B cell (primary cell): ENCODE data around the gene GPLD1. TPM values are rescaled to one million over a fixed set of nuclear protein-coding genes. Genes with fewer than 3 reads are reported as not detected.

Experiments
- ATAC-seq: fragments of 200-7000 bp; cut with Tn5 transposase; one replicate; pipeline ENCODE4 v1.10.0; 2021; ENCODE audit warnings: low read depth, mild to moderate bottlenecking, moderate number of reproducible peaks, moderate library complexity
- CTCF ChIA-PET: fragments of 350-600 bp; sonication (Branson Sonifier 250); formaldehyde crosslinking; loops from one replicate; lab custom pipeline; 2021; ENCODE audit warnings: antibody characterized with exemption, inconsistent platforms; lab: Charles Lee
- POLR2A ChIA-PET: fragments of 350-600 bp; sonication (Branson Sonifier 250); formaldehyde crosslinking; loops from one replicate; lab custom pipeline; 2021; ENCODE audit warnings: antibody characterized with exemption; lab: Charles Lee
- DNase-seq: peaks from one replicate; pipeline ENCODE4 v3.0.0; 2013
- H2AFZ ChIP-seq: 2 replicates; pipeline ENCODE4 v1.6.1; 2012; ENCODE audit warnings: mild to moderate bottlenecking, low read depth, low read length; ENCODE audit not compliant: insufficient read depth, poor library complexity, severe bottlenecking
- H3K27ac ChIP-seq, 2 donors: 1 replicate in 1 of 2; 2 replicates in 1 of 2; pipeline ENCODE4 v1.5.1; 2012 to 2013; ENCODE audit warnings: low read length in 2 of 2, mild to moderate bottlenecking in 2 of 2, moderate library complexity in 1 of 2
- H3K27me3 ChIP-seq, 4 experiments: fragments of 200-600 bp in 1 of 4; sonication (generic) in 1 of 4; replicated peaks in 1 of 4; 1 replicate in 2 of 4; 2 replicates in 2 of 4; pipeline versions ENCODE4 v1.6.1 to v1.7.0; 2013 to 2016; ENCODE audit warnings: low read length in 3 of 4, mild to moderate bottlenecking in 2 of 4, mixed read lengths in 1 of 4, moderate library complexity in 1 of 4; ENCODE audit not compliant: insufficient read depth in 4 of 4, control insufficient read depth in 3 of 4; ENCODE audit errors: control extremely low read depth in 1 of 4
- H3K36me3 ChIP-seq, 2 experiments: replicated peaks in 1 of 2; 1 replicate in 1 of 2; 2 replicates in 1 of 2; pipeline versions ENCODE4 v1.6.1 to v1.7.1; 2013; ENCODE audit warnings: low read length in 1 of 2; ENCODE audit not compliant: insufficient read depth in 2 of 2, control insufficient read depth in 1 of 2; ENCODE audit errors: control extremely low read depth in 1 of 2, extremely low read depth in 1 of 2
- H3K4me1 ChIP-seq, 2 donors: fragments of 200-600 bp in 1 of 2; sonication (generic) in 1 of 2; 1 replicate in 1 of 2; 2 replicates in 1 of 2; pipeline versions ENCODE4 v1.5.1 to v1.6.1; 2013 to 2017; ENCODE audit warnings: low read length in 2 of 2; ENCODE audit not compliant: control insufficient read depth in 2 of 2, insufficient read depth in 2 of 2
- H3K4me2 ChIP-seq: replicated peaks from 2 replicates; pipeline ENCODE3; 2012; ENCODE audit warnings: mild to moderate bottlenecking, low read depth, low read length; ENCODE audit not compliant: poor library complexity, severe bottlenecking
- H3K4me3 ChIP-seq, 5 experiments: fragments of 200-600 bp in 1 of 5; sonication (generic) in 1 of 5; 1 replicate in 3 of 5; 2 replicates in 2 of 5; pipeline versions ENCODE4 v1.5.1 to v1.7.0; 2011 to 2016; ENCODE audit warnings: low read length in 4 of 5, mild to moderate bottlenecking in 4 of 5, low read depth in 2 of 5, control low read depth in 1 of 5, moderate library complexity in 1 of 5; ENCODE audit not compliant: insufficient read depth in 1 of 5; ENCODE audit errors: control extremely low read depth in 1 of 5, extremely low read depth in 1 of 5
- H3K79me2 ChIP-seq: fragments of 200-600 bp; sonication (generic); one replicate; pipeline ENCODE4 v1.6.0; 2016; ENCODE audit warnings: low read length; ENCODE audit not compliant: control insufficient read depth, insufficient read depth
- H3K9ac ChIP-seq: fragments of 200-600 bp; sonication (generic); 2 replicates; pipeline ENCODE4 v1.6.1; 2017; ENCODE audit warnings: mild to moderate bottlenecking, low read length, moderate library complexity
- H3K9me3 ChIP-seq, 3 donors: one replicate each; pipeline versions ENCODE4 v1.6.1 to v1.7.1; 2013; ENCODE audit warnings: low read length in 2 of 3; ENCODE audit not compliant: control insufficient read depth in 2 of 3, insufficient read depth in 1 of 3; ENCODE audit errors: control extremely low read depth in 1 of 3
- H4K20me1 ChIP-seq: 2 replicates; pipeline ENCODE4 v1.6.0; 2012; ENCODE audit warnings: mild to moderate bottlenecking, low read length; ENCODE audit not compliant: insufficient read depth, control insufficient read depth, poor library complexity, severe bottlenecking
- H3K27ac Mint-ChIP-seq: one replicate; pipeline ENCODE4 v1.8.0; 2021; ENCODE audit warnings: mixed read lengths
- H3K27me3 Mint-ChIP-seq: one replicate; pipeline ENCODE4 v1.8.0; 2021; ENCODE audit warnings: mixed read lengths
- H3K4me1 Mint-ChIP-seq: one replicate; pipeline ENCODE4 v1.8.0; 2021; ENCODE audit warnings: mixed read lengths
- H3K4me3 Mint-ChIP-seq: one replicate; pipeline ENCODE4 v1.8.0; 2021; ENCODE audit warnings: mixed read lengths
- H3K9me3 Mint-ChIP-seq: one replicate; pipeline ENCODE4 v1.8.0; 2022; ENCODE audit warnings: mixed read lengths; ENCODE audit not compliant: insufficient read depth
- EZH2 ChIP-seq: IDR thresholded peaks from 2 replicates; pipeline ENCODE4 v1.6.1; 2012; ENCODE audit warnings: borderline replicate concordance, low read depth, mild to moderate bottlenecking, moderate library complexity, low read length; ENCODE audit not compliant: insufficient read depth, poor library complexity, severe bottlenecking
- WGBS: methylation state at CpG from one replicate; pipeline ENCODE4 v1.1.5; 2013; ENCODE audit warnings: missing lambda C conversion rate; ENCODE audit not compliant: insufficient coverage; 5-methylcytosine and 5-hydroxymethylcytosine counted together
- intact Hi-C: fragments of 100-400 bp; cut with micrococcal nuclease; formaldehyde crosslinking; loops from one replicate; pipeline ENCODE4 v1.10.0; 2022
- polyA plus RNA-seq: library from polyadenylated mRNA; depleted of rRNA; stranded (reverse); fragments of >200 nt; gene quantifications from 2 replicates; pipeline ENCODE4 v1.2.3, GENCODE V29; 2012
- total RNA-seq, 2 donors: library from RNA; stranded (reverse); fragments of 120-200 nt in 1 of 2; gene quantifications; 1 replicate in 1 of 2; 2 replicates in 1 of 2; pipeline versions ENCODE4 v1.2.3 to v1.2.4, GENCODE V29; 2013 to 2022
- TF ChIP-seq, protein P1 (sequence below): fragments of 200-600 bp; IDR thresholded peaks from one replicate; pipeline ENCODE4 v1.8.0; 2022; ENCODE audit warnings: antibody characterized with exemption, mild to moderate bottlenecking

The GPLD1 gene
- total and polyA plus RNA-seq, 2 donors (not counting 1 experiment from before 2014, with no cell fraction given) = 1.9 to 7.0 TPM

DNA sequence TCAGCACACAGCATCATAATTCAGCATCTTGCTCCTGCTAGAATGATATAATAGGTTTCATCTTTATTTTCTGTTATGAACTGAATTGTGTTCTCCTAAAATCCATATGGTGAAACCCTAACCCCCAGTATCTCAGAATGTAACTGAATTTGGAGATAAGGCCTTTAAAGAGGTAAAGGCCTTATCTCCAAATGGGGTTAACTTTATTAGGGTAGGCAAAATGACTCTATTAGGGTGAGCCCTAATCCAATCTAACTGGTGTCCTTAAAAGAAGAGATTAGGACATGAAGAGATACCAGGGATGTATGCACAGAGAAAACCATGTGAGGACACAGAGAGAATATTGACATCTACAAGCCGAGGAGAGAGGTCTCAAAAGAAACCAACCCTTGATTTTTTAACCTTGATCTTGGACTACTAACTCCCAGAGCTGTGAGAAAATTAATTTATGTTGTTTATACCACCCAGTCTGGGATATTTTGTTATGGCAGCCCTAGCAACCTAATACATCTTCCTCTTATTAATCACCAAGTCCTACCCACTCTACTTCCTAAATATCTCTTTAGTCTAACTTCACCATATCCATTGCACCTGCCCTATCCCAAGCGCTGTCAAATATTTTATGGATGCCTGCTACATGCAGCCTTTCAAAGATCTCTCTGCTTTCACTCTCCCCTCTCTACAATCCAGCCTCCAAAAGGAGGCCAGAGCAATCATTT is 95.2 kb downstream of the GPLD1 start:
- Histone ChIP-seq H3K4me3 (no peak overlapping the region), H3K9me3 (peaks cover 0 to 8% (median 4%) of the 10 kb centered on the region in 3 donors), H3K27ac (no peak overlapping the region), H3K27me3 (peaks cover 0 to 10% (median 4%) of the 10 kb centered on the region in 4 experiments), H3K36me3 (no peaks in the 10 kb centered on the region), H4K20me1 (no peaks in the 10 kb centered on the region), H3K4me2 (no peak overlapping the region), H3K79me2 (no peaks in the 10 kb centered on the region), H2AFZ (no peak overlapping the region), H3K4me1 (no peaks in the 10 kb centered on the region), H3K9ac (no peak overlapping the region)
- no peaks in the 10 kb centered on the region for H3K4me1 Mint-ChIP-seq
- H3K9me3 Mint-ChIP-seq = peaks cover 6% of the 10 kb centered on the region
- ChIA-PET POLR2A (no interaction called here), CTCF (no interaction called here)
- ATAC-seq = no peak
- no peak overlapping the region for H3K27ac Mint-ChIP-seq
- TF ChIP-seq, protein P1, sequence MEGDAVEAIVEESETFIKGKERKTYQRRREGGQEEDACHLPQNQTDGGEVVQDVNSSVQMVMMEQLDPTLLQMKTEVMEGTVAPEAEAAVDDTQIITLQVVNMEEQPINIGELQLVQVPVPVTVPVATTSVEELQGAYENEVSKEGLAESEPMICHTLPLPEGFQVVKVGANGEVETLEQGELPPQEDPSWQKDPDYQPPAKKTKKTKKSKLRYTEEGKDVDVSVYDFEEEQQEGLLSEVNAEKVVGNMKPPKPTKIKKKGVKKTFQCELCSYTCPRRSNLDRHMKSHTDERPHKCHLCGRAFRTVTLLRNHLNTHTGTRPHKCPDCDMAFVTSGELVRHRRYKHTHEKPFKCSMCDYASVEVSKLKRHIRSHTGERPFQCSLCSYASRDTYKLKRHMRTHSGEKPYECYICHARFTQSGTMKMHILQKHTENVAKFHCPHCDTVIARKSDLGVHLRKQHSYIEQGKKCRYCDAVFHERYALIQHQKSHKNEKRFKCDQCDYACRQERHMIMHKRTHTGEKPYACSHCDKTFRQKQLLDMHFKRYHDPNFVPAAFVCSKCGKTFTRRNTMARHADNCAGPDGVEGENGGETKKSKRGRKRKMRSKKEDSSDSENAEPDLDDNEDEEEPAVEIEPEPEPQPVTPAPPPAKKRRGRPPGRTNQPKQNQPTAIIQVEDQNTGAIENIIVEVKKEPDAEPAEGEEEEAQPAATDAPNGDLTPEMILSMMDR = no peak
- no peak for TF ChIP-seq EZH2
- DNase-seq = no peak
- WGBS = 89% methylated on average over 1 of the region's 2 CpGs
- no peak overlapping the region for H3K4me3 Mint-ChIP-seq
- peaks cover 31% of the 10 kb centered on the region for H3K27me3 Mint-ChIP-seq
- intact Hi-C loops = no loop called here

DNA sequence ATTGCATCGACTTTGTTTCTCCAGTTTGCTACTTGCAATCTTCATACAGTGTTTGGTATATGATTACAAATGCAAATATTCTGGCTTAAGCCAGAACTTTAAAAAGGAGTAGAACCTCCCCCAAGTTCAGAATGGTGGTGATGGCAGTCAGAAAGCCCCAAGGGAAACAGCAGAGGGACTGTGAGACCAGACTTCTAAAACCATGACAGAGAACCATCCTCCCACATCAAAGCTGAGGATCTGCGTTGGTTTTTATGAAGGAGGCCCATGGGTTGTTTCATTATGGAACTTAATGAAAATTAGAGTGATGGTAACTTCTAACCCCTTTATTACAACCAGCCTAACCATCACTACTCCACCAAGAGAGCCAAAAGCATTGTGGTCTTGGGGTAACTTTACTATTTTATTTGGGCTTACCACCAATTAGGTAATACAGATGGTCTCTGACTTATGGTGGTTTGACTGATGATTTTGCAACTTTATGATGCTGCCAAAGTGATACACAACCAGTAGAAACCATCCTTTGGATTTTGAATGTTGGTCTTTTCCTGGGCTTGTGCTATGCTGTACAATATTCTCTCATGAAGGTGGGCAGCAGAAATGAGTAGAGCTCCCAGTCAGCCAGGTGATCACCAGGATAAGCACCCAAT is 97.5 kb downstream of the GPLD1 start:
- Histone ChIP-seq H4K20me1 (no peaks in the 10 kb centered on the region), H3K36me3 (no peaks in the 10 kb centered on the region), H3K4me3 (no peak overlapping the region), H3K79me2 (no peaks in the 10 kb centered on the region), H2AFZ (no peak overlapping the region), H3K27me3 (peaks cover 0 to 7% (median 3%) of the 10 kb centered on the region in 4 experiments), H3K9ac (no peak overlapping the region), H3K27ac (no peak overlapping the region), H3K4me1 (no peaks in the 10 kb centered on the region), H3K4me2 (no peak overlapping the region), H3K9me3 (peaks cover 0 to 8% (median 4%) of the 10 kb centered on the region in 3 donors)
- WGBS = no CpG with 5 or more reads among the region's 2 CpGs
- H3K27me3 Mint-ChIP-seq = peaks cover 23% of the 10 kb centered on the region
- no peak overlapping the region for H3K27ac Mint-ChIP-seq
- H3K9me3 Mint-ChIP-seq = peaks cover 5% of the 10 kb centered on the region
- DNase-seq (no peak), ATAC-seq (no peak)
- no peaks in the 10 kb centered on the region for H3K4me1 Mint-ChIP-seq
- ChIA-PET CTCF (no interaction called here), POLR2A (no interaction called here)
- no peak for TF ChIP-seq EZH2
- TF ChIP-seq, protein P1 = no peak
- no peak overlapping the region for H3K4me3 Mint-ChIP-seq
- intact Hi-C loops = no loop called here
